IMR-90 (cell line): ENCODE measurements around the gene ACSS2. TPM values are rescaled to one million over a fixed set of nuclear protein-coding genes. Genes with fewer than 3 reads are reported as not detected.

Source experiments
- ATAC-seq: fragments of 200-7000 bp; cut with Tn5 transposase; 2 replicates; pipeline ENCODE4 v1.9.1; 2020; ENCODE audit warnings: low read depth, mild to moderate bottlenecking, moderate library complexity
- BruUV-seq: library from RNA; stranded (reverse); fragments of 400-500 nt; replicated peaks from 2 replicates; lab custom pipeline; 2021; lab: Mats Ljungman, UMichigan
- CTCF ChIA-PET: fragments of 300-600 bp; formaldehyde crosslinking; extraction: SDS; loops from one replicate; lab custom pipeline; 2021; ENCODE audit warnings: antibody characterized with exemption; lab: Yijun Ruan, JAX
- POLR2A ChIA-PET: fragments of 300-600 bp; sonication (Branson Sonifier 250); formaldehyde crosslinking; loops from one replicate; lab custom pipeline; 2022; ENCODE audit warnings: antibody characterized with exemption; ENCODE audit not compliant: unreplicated experiment; lab: Charles Lee
- DNase-seq: peaks from one replicate; pipeline ENCODE4 v3.0.0; 2013
- H2AFZ ChIP-seq: replicated peaks from 2 replicates; pipeline ENCODE3; 2013; ENCODE audit warnings: low read length, mild to moderate bottlenecking; ENCODE audit not compliant: poor library complexity
- H2AK5ac ChIP-seq: 2 replicates; pipeline ENCODE4 v1.6.1; 2013; ENCODE audit warnings: low read depth, low read length, inconsistent platforms
- H2AK9ac ChIP-seq: replicated peaks from 2 replicates; pipeline ENCODE3; 2013; ENCODE audit warnings: mild to moderate bottlenecking, low read depth, low read length, moderate library complexity; ENCODE audit not compliant: poor library complexity
- H2BK120ac ChIP-seq: 2 replicates; pipeline ENCODE4 v1.6.1; 2013; ENCODE audit warnings: low read depth, low read length, inconsistent platforms
- H2BK15ac ChIP-seq: 3 replicates; pipeline ENCODE4 v1.6.1; 2013; ENCODE audit warnings: low read depth, low read length, inconsistent platforms
- H2BK20ac ChIP-seq: 2 replicates; pipeline ENCODE4 v1.6.1; 2013; ENCODE audit warnings: low read depth, mild to moderate bottlenecking, inconsistent platforms, low read length, moderate library complexity
- H2BK5ac ChIP-seq: 2 replicates; pipeline ENCODE4 v1.6.1; 2013; ENCODE audit warnings: mild to moderate bottlenecking, low read depth, low read length, inconsistent platforms; ENCODE audit not compliant: poor library complexity, severe bottlenecking
- H3K14ac ChIP-seq: replicated peaks from 2 replicates; pipeline ENCODE4 v1.6.1; 2013; ENCODE audit warnings: low read depth, low read length, inconsistent platforms
- H3K18ac ChIP-seq: 2 replicates; pipeline ENCODE4 v1.6.1; 2013; ENCODE audit warnings: low read depth, low read length, control low read depth
- H3K23ac ChIP-seq: 2 replicates; pipeline ENCODE4 v1.6.1; 2013; ENCODE audit warnings: low read depth, low read length, inconsistent platforms
- H3K27ac ChIP-seq: 2 replicates; pipeline ENCODE4 v1.5.1; 2013; ENCODE audit warnings: mild to moderate bottlenecking, control low read depth, low read length; ENCODE audit not compliant: insufficient read depth
- H3K27me3 ChIP-seq: 2 replicates; pipeline ENCODE4 v1.6.1; 2013; ENCODE audit warnings: low read length; ENCODE audit not compliant: control insufficient read depth, insufficient read depth
- H3K36me3 ChIP-seq: 2 replicates; pipeline ENCODE4 v1.6.1; 2013; ENCODE audit warnings: low read length, mixed read lengths; ENCODE audit not compliant: control insufficient read depth, insufficient read depth
- H3K4ac ChIP-seq: 2 replicates; pipeline ENCODE4 v1.6.1; 2013; ENCODE audit warnings: low read depth, low read length, inconsistent platforms
- H3K4me1 ChIP-seq: 2 replicates; pipeline ENCODE4 v1.6.1; 2013; ENCODE audit warnings: low read length, mixed read lengths; ENCODE audit not compliant: control insufficient read depth, insufficient read depth
- H3K4me2 ChIP-seq: 2 replicates; pipeline ENCODE4 v1.6.1; 2013; ENCODE audit warnings: low read depth, mild to moderate bottlenecking, control low read depth, low read length, moderate library complexity
- H3K4me3 ChIP-seq: 2 replicates; pipeline ENCODE4 v1.5.1; 2013; ENCODE audit warnings: low read depth, mild to moderate bottlenecking, control low read depth, low read length, moderate library complexity; ENCODE audit not compliant: insufficient read depth
- H3K56ac ChIP-seq: 2 replicates; pipeline ENCODE4 v1.6.1; 2013; ENCODE audit warnings: low read length, inconsistent platforms; ENCODE audit not compliant: insufficient read depth; ENCODE audit errors: extremely low read depth
- H3K79me1 ChIP-seq, 2 experiments: 2 replicates each; pipeline ENCODE4 v1.6.1; 2013; ENCODE audit warnings: low read length in 2 of 2, inconsistent platforms in 1 of 2, low read depth in 1 of 2
- H3K9ac ChIP-seq: 2 replicates; pipeline ENCODE4 v1.6.1; 2013; ENCODE audit warnings: low read depth, low read length, control low read depth
- H3K9me1 ChIP-seq: 2 replicates; pipeline ENCODE4 v1.6.1; 2013; ENCODE audit warnings: low read length, inconsistent platforms; ENCODE audit not compliant: insufficient read depth
- H3K9me3 ChIP-seq: 2 replicates; pipeline ENCODE4 v1.6.1; 2013; ENCODE audit warnings: low read length; ENCODE audit not compliant: control insufficient read depth, insufficient read depth
- H4K20me1 ChIP-seq: 2 replicates; pipeline ENCODE4 v1.6.1; 2013; ENCODE audit warnings: low read length, inconsistent platforms; ENCODE audit not compliant: insufficient read depth
- H4K5ac ChIP-seq: 2 replicates; pipeline ENCODE4 v1.6.1; 2013; ENCODE audit warnings: mild to moderate bottlenecking, low read depth, low read length, control low read depth
- H4K8ac ChIP-seq, 2 experiments: 2 replicates each; pipeline ENCODE4 v1.6.1; 2013; ENCODE audit warnings: low read depth in 2 of 2, low read length in 2 of 2, control low read depth in 1 of 2, inconsistent platforms in 1 of 2
- H4K91ac ChIP-seq: 2 replicates; pipeline ENCODE4 v1.6.1; 2013; ENCODE audit warnings: low read depth, low read length, inconsistent platforms; ENCODE audit not compliant: insufficient read depth
- CHD1 ChIP-seq: IDR thresholded peaks from 2 replicates; pipeline ENCODE4 v1.6.1; 2012; ENCODE audit warnings: low read depth, low read length, improper control_type of control experiment
- MAFK ChIP-seq: IDR thresholded peaks from 2 replicates; pipeline ENCODE4 v1.6.1; 2012; ENCODE audit warnings: low read depth, low read length, improper control_type of control experiment
- POLR2A ChIP-seq: IDR thresholded peaks from 2 replicates; pipeline ENCODE4 v1.6.1; 2012; ENCODE audit warnings: mild to moderate bottlenecking, low read depth, low read length
- RAD21 ChIP-seq: IDR thresholded peaks from 2 replicates; pipeline ENCODE4 v1.6.1; 2012; ENCODE audit warnings: low read length, improper control_type of control experiment
- RCOR1 ChIP-seq: IDR thresholded peaks from 2 replicates; pipeline ENCODE4 v1.6.1; 2012; ENCODE audit warnings: mild to moderate bottlenecking, low read length, improper control_type of control experiment; ENCODE audit not compliant: insufficient replicate concordance
- RFX5 ChIP-seq: IDR thresholded peaks from 2 replicates; pipeline ENCODE4 v1.8.0; 2012; ENCODE audit warnings: low read depth, mild to moderate bottlenecking, low read length, moderate library complexity
- SMC3 ChIP-seq: fragments of 150-350 bp; IDR thresholded peaks from 2 replicates; pipeline ENCODE4 v1.6.1; 2016; ENCODE audit warnings: low read depth, mild to moderate bottlenecking, antibody characterized with exemption, low read length, moderate library complexity
- USF2 ChIP-seq: fragments of 150-350 bp; IDR thresholded peaks from 2 replicates; pipeline ENCODE4 v1.6.1; 2017; ENCODE audit warnings: mild to moderate bottlenecking, antibody characterized with exemption, low read length, low read depth
- WGBS, 2 experiments: methylation state at CpG; one replicate each; pipeline versions ENCODE4 v1.1.5 to v1.1.7; 2013; ENCODE audit warnings: missing lambda C conversion rate in 2 of 2; ENCODE audit not compliant: insufficient read length in 1 of 2; ENCODE audit errors: extremely low coverage in 2 of 2; 5-methylcytosine and 5-hydroxymethylcytosine counted together
- dilution Hi-C: fragments of 300-500 bp; cut with HindIII; formaldehyde crosslinking; loops from one replicate; pipeline ENCODE4 v1.14.3; 2018; ENCODE audit warnings: low sequenced_read_pairs; ENCODE audit not compliant: unreplicated experiment
- in situ Hi-C: fragments of 300-500 bp; cut with MboI; formaldehyde crosslinking; loops from 3 replicates; pipeline ENCODE4 v1.14.3; 2019; ENCODE audit warnings: low sequenced_read_pairs, inconsistent platforms, mixed read lengths
- intact Hi-C: fragments of 100-400 bp; cut with micrococcal nuclease; formaldehyde crosslinking; loops from 2 replicates; pipeline ENCODE4 v1.10.0; 2022
- polyA plus RNA-seq, 3 experiments: library from polyadenylated mRNA; depleted of rRNA; stranded (reverse); fragments of >200 nt; gene quantifications; 2 replicates each; pipeline ENCODE4 v1.2.3, GENCODE V29; 2012; ENCODE audit warnings: low replicate concordance in 1 of 3
- total RNA-seq: library from RNA; depleted of rRNA; stranded (reverse); fragments of >200 nt; gene quantifications from 2 replicates; pipeline ENCODE4 v1.2.3, GENCODE V29; 2012
- TF ChIP-seq, protein P1 (sequence below): fragments of 150-350 bp; IDR thresholded peaks from 2 replicates; pipeline ENCODE4 v1.6.1; 2016; ENCODE audit warnings: low read depth, mild to moderate bottlenecking, low read length, moderate library complexity, borderline replicate concordance

ACSS2 gene
- total and polyA plus RNA-seq, 2 of the 4 experiments (the other 2 are of a cell fraction), result 26.9 to 46.4 TPM

DNA sequence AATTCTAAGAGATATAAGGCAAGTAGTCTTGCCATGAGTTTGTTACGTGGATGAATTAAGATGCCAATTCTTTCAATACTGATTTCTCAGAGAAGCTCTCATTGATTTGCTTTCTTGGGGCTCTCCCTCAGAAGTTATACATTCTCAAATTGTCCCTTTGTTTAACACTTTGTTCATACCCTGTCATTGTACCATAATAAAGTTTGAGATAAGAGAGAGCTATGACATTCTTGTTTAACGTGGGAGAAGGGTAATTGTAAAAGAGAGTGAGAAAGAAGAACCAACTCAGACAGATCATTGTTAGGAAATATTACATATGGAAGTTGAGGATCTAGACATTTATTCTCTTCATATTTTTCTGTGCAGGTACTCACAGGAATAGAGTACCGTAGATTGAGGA lies 19.1 kb downstream of the ACSS2 start:
- Histone ChIP-seq H3K4ac (no peak overlapping the region), H3K4me3 (no peak overlapping the region), H3K4me2 (no peak overlapping the region), H2BK15ac (no peak overlapping the region), H3K4me1 (peaks cover 14% of the 10 kb centered on the region), H2BK5ac (peak overlapping the region; percentile 27), H2AK9ac (no peak overlapping the region), H4K5ac (no peak overlapping the region), H2AK5ac (no peak overlapping the region), H4K8ac (no peak overlapping the region), H3K27me3 (no peaks in the 10 kb centered on the region), H3K9me3 (no peaks in the 10 kb centered on the region), H2AFZ (no peak overlapping the region), H3K9ac (no peak overlapping the region), H2BK20ac (no peak overlapping the region), H2BK120ac (no peak overlapping the region), H3K36me3 (no peaks in the 10 kb centered on the region), H3K18ac (no peak overlapping the region), H3K27ac (no peak overlapping the region), H3K14ac (no peak overlapping the region), H3K56ac (no peak overlapping the region), H3K23ac (no peak overlapping the region), H4K91ac (no peak overlapping the region), H3K79me1 (peaks cover 9 to 27% of the 10 kb centered on the region in 2 experiments; a peak in 3 of 4 replicates), H3K9me1 (peaks cover 4% of the 10 kb centered on the region), H4K20me1 (peaks cover 3% of the 10 kb centered on the region; the same call in 1 of the 2 replicates)
- ATAC-seq (no peak), DNase-seq (no peak)
- in situ Hi-C loops, result no loop called here
- WGBS, 2 experiments, result no CpG with 5 or more reads among the region's 3 CpGs
- TF ChIP-seq MAFK, result no peak
- no peak for TF ChIP-seq RCOR1
- TF ChIP-seq SMC3, result no peak
- TF ChIP-seq RAD21, result no peak
- no peak for TF ChIP-seq USF2
- TF ChIP-seq, protein P1, sequence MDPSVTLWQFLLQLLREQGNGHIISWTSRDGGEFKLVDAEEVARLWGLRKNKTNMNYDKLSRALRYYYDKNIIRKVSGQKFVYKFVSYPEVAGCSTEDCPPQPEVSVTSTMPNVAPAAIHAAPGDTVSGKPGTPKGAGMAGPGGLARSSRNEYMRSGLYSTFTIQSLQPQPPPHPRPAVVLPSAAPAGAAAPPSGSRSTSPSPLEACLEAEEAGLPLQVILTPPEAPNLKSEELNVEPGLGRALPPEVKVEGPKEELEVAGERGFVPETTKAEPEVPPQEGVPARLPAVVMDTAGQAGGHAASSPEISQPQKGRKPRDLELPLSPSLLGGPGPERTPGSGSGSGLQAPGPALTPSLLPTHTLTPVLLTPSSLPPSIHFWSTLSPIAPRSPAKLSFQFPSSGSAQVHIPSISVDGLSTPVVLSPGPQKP, result no peak
- TF ChIP-seq RFX5, result no peak
- TF ChIP-seq CHD1, result no peak
- TF ChIP-seq POLR2A, result no peak
- BruUV-seq, result no TSS peak
- POLR2A ChIA-PET, result no interaction called here
- intact Hi-C loops, result no loop called here
- dilution Hi-C loops, result no loop called here
- CTCF ChIA-PET, result interaction anchor here (0.6 kb wide), 1 partner anchor 185 kb away, joined by 3 read pairs; no protein-coding TSS in a partner anchor
